SU-DHL-6 (cell line): ENCODE data around the gene PRKCD.

Experiments
- H2AFZ ChIP-seq: fragments of 200-600 bp; sonication (generic); 2 replicates; pipeline ENCODE4 v1.6.1; 2014; ENCODE audit warnings: low read depth, mild to moderate bottlenecking, moderate library complexity, mixed read lengths, antibody characterized with exemption, low read length; ENCODE audit not compliant: severe bottlenecking
- H3F3A ChIP-seq: fragments of 200-600 bp; shearing (Covaris generic); 2 replicates; pipeline ENCODE4 v1.6.0; 2016; ENCODE audit warnings: antibody characterized with exemption, mild to moderate bottlenecking; ENCODE audit not compliant: insufficient read depth
- H3K27ac ChIP-seq: fragments of 200-600 bp; sonication (generic); 2 replicates; pipeline ENCODE4 v1.5.1; 2016; ENCODE audit warnings: low read depth, mild to moderate bottlenecking, low read length, moderate library complexity, mixed read lengths
- H3K27me3 ChIP-seq: fragments of 200-600 bp; sonication (generic), shearing (Covaris generic); 2 replicates; pipeline ENCODE4 v1.6.0; 2014; ENCODE audit warnings: mild to moderate bottlenecking, low read length
- H3K36me3 ChIP-seq: fragments of 200-600 bp; sonication (generic); 2 replicates; pipeline ENCODE4 v1.6.1; 2014; ENCODE audit warnings: mild to moderate bottlenecking, low read length, mixed read lengths
- H3K4me2 ChIP-seq: fragments of 300-600, 200-600 bp; shearing (Covaris generic), sonication (generic); 2 replicates; pipeline ENCODE4 v1.6.0; 2014; ENCODE audit warnings: low read length, low read depth, mild to moderate bottlenecking; ENCODE audit not compliant: poor library complexity, severe bottlenecking
- H3K4me3 ChIP-seq: fragments of 200-600 bp; sonication (generic); 2 replicates; pipeline ENCODE4 v1.5.1; 2014; ENCODE audit warnings: antibody characterized with exemption, low read length, mild to moderate bottlenecking, mixed read lengths; ENCODE audit not compliant: insufficient read depth, poor library complexity, severe bottlenecking
- H3K79me2 ChIP-seq: fragments of 200-600 bp; sonication (generic); 2 replicates; pipeline ENCODE4 v1.6.1; 2014; ENCODE audit warnings: mild to moderate bottlenecking, low read length, moderate library complexity; ENCODE audit not compliant: insufficient read depth
- H3K9ac ChIP-seq: fragments of 200-600 bp; sonication (generic); 2 replicates; pipeline ENCODE4 v1.7.0; 2014; ENCODE audit warnings: mild to moderate bottlenecking, low read length
- H3K9me2 ChIP-seq: fragments of 200-600 bp; sonication (generic); replicated peaks from 2 replicates; pipeline ENCODE4 v1.6.1; 2014; ENCODE audit warnings: low read length; ENCODE audit not compliant: insufficient read depth
- H3K9me3 ChIP-seq: fragments of 200-600 bp; sonication (generic); 2 replicates; pipeline ENCODE4 v1.6.1; 2014; ENCODE audit warnings: low read length, mixed read lengths; ENCODE audit not compliant: insufficient read depth
- H4K20me1 ChIP-seq: fragments of 200-600 bp; sonication (generic); 2 replicates; pipeline ENCODE4 v1.6.1; 2014; ENCODE audit warnings: low read depth, mild to moderate bottlenecking, antibody characterized with exemption, low read length, moderate library complexity, mixed read lengths
- CTCF ChIP-seq: fragments of 200-600 bp; sonication (generic); IDR thresholded peaks from one replicate; pipeline ENCODE4 v1.5.1; 2017; ENCODE audit warnings: antibody characterized with exemption, mild to moderate bottlenecking, low read length, moderate library complexity; ENCODE audit not compliant: insufficient read depth, poor library complexity, severe bottlenecking
- EZH2phosphoT487 ChIP-seq: fragments of 200-600 bp; sonication (generic), shearing (Covaris generic); conservative IDR thresholded peaks from 2 replicates; pipeline ENCODE4 v1.6.1; 2018; ENCODE audit warnings: mild to moderate bottlenecking, antibody characterized with exemption, low read length, moderate library complexity, mixed read lengths

Gene PRKCD

GRCh38 chr3:53160660-53161449, at the start of gene PRKCD:
Gene PRKCD (plus strand): TSS chr3:53161209. CDS start chr3:53178423, 17,214 bp downstream.
- peak within 1 kb of the TSS; percentile 95 for H3K4me2 ChIP-seq
- H3K79me2 ChIP-seq, result peaks cover 45% of the 10 kb centered on the region
- H3F3A ChIP-seq, result peaks cover 36% of the 10 kb centered on the region
- TF ChIP-seq EZH2phosphoT487, result no peak
- no peak for TF ChIP-seq CTCF
- H3K9ac ChIP-seq, result peak within 1 kb of the TSS; percentile 98
- H3K36me3 ChIP-seq, result no peaks in the 10 kb centered on the region
- no peaks in the 10 kb centered on the region for H3K27me3 ChIP-seq
- peak within 1 kb of the TSS; percentile 96 for H3K4me3 ChIP-seq
- peak within 1 kb of the TSS; percentile 94 for H3K27ac ChIP-seq
- H3K9me3 ChIP-seq, result no peaks in the 10 kb centered on the region
- H2AFZ ChIP-seq, result peak within 1 kb of the TSS; percentile 87
- H3K9me2 ChIP-seq, result no peaks in the 10 kb centered on the region
- H4K20me1 ChIP-seq, result peaks cover 3% of the 10 kb centered on the region; the same call in 1 of the 2 replicates

GRCh38 chr3:53111822-53112221, 49.2 kb upstream of the PRKCD start:
- Histone ChIP-seq H3K36me3 (no peaks in the 10 kb centered on the region; the same call in 1 of the 2 replicates), H3K27me3 (no peaks in the 10 kb centered on the region), H3K9me2 (no peaks in the 10 kb centered on the region), H3F3A (no peaks in the 10 kb centered on the region), H3K4me3 (no peak overlapping the region), H3K79me2 (no peaks in the 10 kb centered on the region), H3K4me2 (no peak overlapping the region), H3K27ac (no peak overlapping the region), H4K20me1 (no peaks in the 10 kb centered on the region), H3K9ac (no peak overlapping the region), H3K9me3 (no peaks in the 10 kb centered on the region), H2AFZ (no peak overlapping the region)
- TF ChIP-seq CTCF (no peak), EZH2phosphoT487 (no peak)

GRCh38 chr3:53113293-53114010, 47.6 kb upstream of the PRKCD start:
- Histone ChIP-seq H3K4me3 (no peak overlapping the region), H3K9me2 (no peaks in the 10 kb centered on the region), H3K9ac (no peak overlapping the region), H3F3A (no peaks in the 10 kb centered on the region), H3K9me3 (no peaks in the 10 kb centered on the region), H3K79me2 (no peaks in the 10 kb centered on the region), H3K27me3 (no peaks in the 10 kb centered on the region), H2AFZ (no peak overlapping the region), H3K4me2 (no peak overlapping the region), H3K27ac (no peak overlapping the region), H4K20me1 (no peaks in the 10 kb centered on the region), H3K36me3 (no peaks in the 10 kb centered on the region; the same call in 1 of the 2 replicates)
- no peak for TF ChIP-seq EZH2phosphoT487
- TF ChIP-seq CTCF, result no peak
